Activated CD8-positive, alpha-beta memory T cell treated with anti-CD3 and anti-CD28 coated beads, Interleukin-2, amount 50 U/mL, for 24 hours (primary cell): ENCODE data around the gene C6orf132.
"Not testable (repeated sequence)": the region's sequence is repeated elsewhere in the genome, so short reads cannot be mapped to it uniquely, and the experiment has no call there.

Experiments
- DNase-seq: peaks from one replicate; pipeline ENCODE4 v3.0.0-alpha.2; 2020; ENCODE audit errors: extremely low read depth

C6orf132 gene

GRCh38 chr6:42162812-42163211 is 20.4 kb upstream of the C6orf132 start:
- DNase-seq: no peak

- no peak for DNase-seq
These were observed 20.0 kb upstream of the C6orf132 start for GRCh38 chr6:42162384-42162783.

- DNase-seq: no peak
These were observed 17.1 kb upstream of the C6orf132 start for GRCh38 chr6:42159431-42160024.

- DNase-seq: no peak
These were observed 16.2 kb upstream of the C6orf132 start for GRCh38 chr6:42158631-42159030.

GRCh38 chr6:42158011-42158410 is 15.6 kb upstream of the C6orf132 start:
- DNase-seq: no peak

DNA sequence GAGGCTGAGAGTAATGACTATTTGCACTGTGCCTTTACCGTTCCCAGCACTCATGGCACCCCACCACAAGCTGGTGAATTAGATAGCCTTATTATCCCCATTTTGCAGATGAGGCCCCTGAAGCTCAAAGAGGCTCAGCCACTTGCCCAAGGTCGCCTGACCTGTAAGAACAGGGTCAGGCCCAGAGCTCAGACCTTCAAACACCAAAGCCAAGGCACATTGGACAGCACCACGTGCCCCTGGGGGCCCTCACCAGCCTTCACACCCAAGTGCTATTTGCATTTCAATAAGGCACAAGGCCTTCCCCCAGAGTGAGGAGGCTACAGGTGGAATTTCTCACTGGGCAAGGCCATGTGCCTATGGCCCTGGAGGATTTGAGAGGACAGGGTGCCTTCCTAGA is 14.2 kb upstream of the C6orf132 start:
- DNase-seq: no peak

GRCh38 chr6:42155293-42155692 is 12.9 kb upstream of the C6orf132 start:
- no peak for DNase-seq

GRCh38 chr6:42154461-42155209 is 12.2 kb upstream of the C6orf132 start:
- no peak for DNase-seq

DNA sequence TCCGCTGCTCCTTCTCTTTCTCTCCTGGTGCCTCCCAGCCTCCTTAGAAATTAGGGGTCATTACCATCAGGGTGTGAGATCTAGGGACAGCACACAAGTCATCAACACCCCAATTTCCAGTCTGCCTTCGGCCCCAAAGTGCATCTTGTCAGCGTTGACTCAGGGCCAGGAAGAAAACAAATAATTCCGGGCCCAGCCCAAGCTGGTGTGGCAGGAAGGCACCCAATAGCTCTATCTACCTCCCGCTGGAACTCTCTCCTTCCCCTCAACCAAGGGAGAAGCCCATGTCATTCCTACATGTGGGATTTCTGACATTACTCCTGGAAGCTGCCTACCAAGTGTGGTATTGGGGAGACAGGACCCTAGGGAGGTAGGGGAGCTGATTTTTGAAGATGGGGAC is 11.5 kb upstream of the C6orf132 start:
- DNase-seq: no peak

DNA sequence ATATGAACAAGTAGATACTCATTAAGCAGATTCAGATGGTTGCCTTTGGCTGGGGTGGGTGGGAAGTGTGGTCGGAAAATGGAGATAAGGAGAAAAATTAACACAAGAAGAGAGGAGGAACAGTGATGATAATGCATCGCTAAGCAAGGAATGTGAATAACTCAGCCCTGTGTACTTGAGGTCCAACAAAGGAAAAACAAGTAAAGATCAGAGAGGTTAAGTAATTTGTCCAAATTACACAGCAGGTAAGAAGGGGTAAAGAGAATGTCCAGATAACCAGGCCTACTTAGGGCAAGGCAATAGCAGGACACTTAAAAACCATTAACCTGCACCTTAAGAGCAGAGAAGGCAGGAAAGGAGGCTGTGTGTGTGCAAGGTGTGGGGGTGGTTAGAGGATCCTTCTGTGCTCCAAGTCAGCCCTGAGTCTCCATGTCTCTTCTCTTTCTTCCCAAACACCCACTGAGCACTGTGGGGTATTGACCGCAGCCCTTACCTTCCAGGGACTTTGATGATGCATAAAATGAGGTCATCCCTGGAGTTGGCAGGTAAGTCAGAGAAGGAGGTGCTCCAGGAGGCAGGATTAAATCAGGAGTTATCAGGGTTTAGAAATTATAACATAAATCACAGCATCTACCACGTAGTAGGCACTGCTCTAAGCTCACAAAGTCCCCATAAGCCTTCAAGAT is 10.3 kb upstream of the C6orf132 start:
- DNase-seq: not testable (repeated sequence)

DNA sequence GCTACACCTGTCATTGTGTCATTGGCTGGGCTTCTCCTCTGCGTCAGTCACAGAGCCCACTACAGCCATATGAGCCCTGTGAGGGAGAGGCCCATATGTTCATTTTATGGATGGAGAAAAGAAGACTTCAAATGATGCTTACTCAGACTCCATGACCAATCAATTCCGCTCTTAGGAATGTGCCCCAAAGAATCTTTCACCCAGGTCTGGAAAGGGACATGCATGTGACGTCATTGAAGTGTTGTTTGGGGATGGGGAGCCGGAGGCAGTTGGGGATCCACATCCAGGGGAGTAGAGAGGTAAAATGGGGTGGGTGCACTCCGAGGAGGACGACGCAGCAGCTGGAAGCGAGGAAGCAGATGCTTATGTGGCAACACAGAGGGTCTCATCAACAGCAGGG is 9.6 kb upstream of the C6orf132 start:
- no peak for DNase-seq

- DNase-seq: no peak
These were observed 7.8 kb upstream of the C6orf132 start for GRCh38 chr6:42150254-42150653.

DNA sequence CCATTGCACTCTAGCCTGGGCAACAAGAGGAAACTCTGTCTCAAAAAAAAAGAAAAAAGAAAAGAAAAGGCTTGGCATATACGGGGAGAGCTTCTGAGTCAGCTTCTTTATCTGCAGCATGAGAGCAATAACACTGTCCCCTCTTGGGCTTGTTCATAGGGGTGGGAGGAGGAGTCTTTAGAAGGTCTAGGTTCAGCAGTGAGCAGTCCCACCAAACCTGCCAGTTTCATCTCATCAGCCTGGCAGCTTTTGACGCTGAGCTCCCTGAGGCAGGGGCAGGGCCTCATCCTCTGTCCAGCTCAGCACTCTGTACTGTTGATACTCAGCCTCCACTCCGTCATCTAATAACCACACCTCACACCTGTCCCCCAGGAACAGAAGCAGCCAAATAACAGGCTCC is 5.6 kb upstream of the C6orf132 start:
- no peak for DNase-seq

DNA sequence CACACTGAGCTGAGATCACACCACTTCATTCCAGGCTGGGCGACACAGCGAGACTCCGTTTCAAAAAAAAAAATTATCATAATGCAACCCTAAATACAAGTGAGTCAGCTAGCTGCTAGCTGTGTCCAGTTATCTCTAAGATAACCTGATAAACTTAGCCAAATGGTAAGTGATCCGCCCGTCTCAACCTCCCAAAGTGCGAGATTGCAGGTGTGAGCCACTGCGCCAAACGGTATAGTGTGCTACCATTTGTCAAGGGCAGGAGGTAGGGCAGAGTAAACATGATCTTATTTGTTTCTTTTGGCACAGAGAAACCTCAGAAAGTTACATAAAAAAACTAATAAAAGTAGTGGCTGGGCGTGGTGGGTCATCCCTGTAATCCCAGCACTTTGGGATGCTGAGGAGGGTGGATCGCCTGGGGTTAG is 4.7 kb upstream of the C6orf132 start:
- DNase-seq: no peak

DNA sequence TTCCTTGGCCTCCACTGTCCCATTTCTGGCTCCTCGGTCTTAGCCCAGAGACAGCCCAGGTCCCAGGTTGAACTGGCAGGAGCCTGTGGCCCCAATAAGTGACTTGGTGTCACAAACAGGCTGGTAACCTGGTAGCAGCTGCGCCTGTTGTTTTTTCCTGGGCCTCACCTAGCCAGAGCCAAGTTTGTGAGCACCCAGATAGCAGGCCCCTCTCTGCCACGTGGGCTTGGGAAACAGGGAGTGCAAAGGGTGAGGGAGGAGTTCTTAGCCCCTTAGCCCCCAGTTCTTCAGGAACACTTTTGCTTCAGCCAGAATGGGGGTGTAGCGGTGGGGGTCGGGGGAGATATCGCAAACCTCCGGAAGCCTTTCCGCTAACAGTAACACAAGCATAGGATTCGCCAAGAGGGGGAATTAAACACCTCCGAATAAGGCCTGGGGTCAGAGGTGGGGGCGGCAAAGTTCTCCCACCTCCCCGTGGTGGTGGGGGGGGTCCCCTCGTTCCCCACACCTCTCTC is 760 bp downstream of the C6orf132 start:
- no peak for DNase-seq

GRCh38 chr6:42140756-42141602 is 1.4 kb downstream of the C6orf132 start:
- DNase-seq: no peak

GRCh38 chr6:42140032-42140431 is 2.4 kb downstream of the C6orf132 start:
- DNase-seq: no peak

- no peak for DNase-seq
These were observed 3.5 kb downstream of the C6orf132 start for GRCh38 chr6:42138630-42139619.

- no peak for DNase-seq
These were observed 4.2 kb downstream of the C6orf132 start for GRCh38 chr6:42138190-42138589.

- DNase-seq: no peak
These were observed 5.1 kb downstream of the C6orf132 start for GRCh38 chr6:42137194-42137753.
